D721Med (cell line): ENCODE results near the gene PPP1R7.

ENCODE experiments used
- DNase-seq: peaks from one replicate; pipeline ENCODE4 v3.0.0; 2011; ENCODE audit warnings: low spot score; ENCODE audit not compliant: insufficient read length
- FAIRE-seq: peaks from 2 replicates; lab custom pipeline; 2011; peaks lifted over from hg19 to GRCh38; lab: Jason Lieb, UNC
- CTCF ChIP-seq: IDR thresholded peaks from 2 replicates; pipeline ENCODE4 v1.5.1; 2012; ENCODE audit warnings: mild to moderate bottlenecking, control low read depth; ENCODE audit not compliant: insufficient read depth; ENCODE audit errors: missing control alignments

PPP1R7 gene

GRCh38 chr2:241207151-241207550, 56.9 kb downstream of the PPP1R7 start:
- DNase-seq, result no peak
- no peak for TF ChIP-seq CTCF
- FAIRE-seq, result no peak

GRCh38 chr2:241207641-241208040, 57.4 kb downstream of the PPP1R7 start:
- no peak for FAIRE-seq

GRCh38 chr2:241208058-241208457, 57.8 kb downstream of the PPP1R7 start:
- TF ChIP-seq CTCF, result no peak
- no peak for FAIRE-seq
- no peak for DNase-seq

More at GRCh38 chr2:241207641-241208040, 57.4 kb downstream of the PPP1R7 start:
- no peak for TF ChIP-seq CTCF
- DNase-seq, result no peak

- no peak for TF ChIP-seq CTCF
- DNase-seq, result no peak
- FAIRE-seq, result no peak
These were observed 59.0 kb downstream of the PPP1R7 start for GRCh38 chr2:241209271-241209670.

GRCh38 chr2:241211276-241211675, 61.0 kb downstream of the PPP1R7 start:
- TF ChIP-seq CTCF, result no peak
- no peak for FAIRE-seq
- DNase-seq, result no peak

GRCh38 chr2:241213041-241213440, 62.8 kb downstream of the PPP1R7 start:
- no peak for TF ChIP-seq CTCF
- DNase-seq (no peak), FAIRE-seq (no peak)

GRCh38 chr2:241213567-241213966, 63.3 kb downstream of the PPP1R7 start:
- no peak for TF ChIP-seq CTCF
- no peak for DNase-seq
- FAIRE-seq, result no peak
